DMS53 (cell line): ENCODE data around the gene SH3GL1.
A peak's percentile ranks its signal among the peaks of the same experiment; 100 is the strongest.

Experiments
- DNase-seq: peaks from one replicate; lab custom pipeline; 2025; lab: John Stamatoyannopoulos, UW

SH3GL1 gene

DNA sequence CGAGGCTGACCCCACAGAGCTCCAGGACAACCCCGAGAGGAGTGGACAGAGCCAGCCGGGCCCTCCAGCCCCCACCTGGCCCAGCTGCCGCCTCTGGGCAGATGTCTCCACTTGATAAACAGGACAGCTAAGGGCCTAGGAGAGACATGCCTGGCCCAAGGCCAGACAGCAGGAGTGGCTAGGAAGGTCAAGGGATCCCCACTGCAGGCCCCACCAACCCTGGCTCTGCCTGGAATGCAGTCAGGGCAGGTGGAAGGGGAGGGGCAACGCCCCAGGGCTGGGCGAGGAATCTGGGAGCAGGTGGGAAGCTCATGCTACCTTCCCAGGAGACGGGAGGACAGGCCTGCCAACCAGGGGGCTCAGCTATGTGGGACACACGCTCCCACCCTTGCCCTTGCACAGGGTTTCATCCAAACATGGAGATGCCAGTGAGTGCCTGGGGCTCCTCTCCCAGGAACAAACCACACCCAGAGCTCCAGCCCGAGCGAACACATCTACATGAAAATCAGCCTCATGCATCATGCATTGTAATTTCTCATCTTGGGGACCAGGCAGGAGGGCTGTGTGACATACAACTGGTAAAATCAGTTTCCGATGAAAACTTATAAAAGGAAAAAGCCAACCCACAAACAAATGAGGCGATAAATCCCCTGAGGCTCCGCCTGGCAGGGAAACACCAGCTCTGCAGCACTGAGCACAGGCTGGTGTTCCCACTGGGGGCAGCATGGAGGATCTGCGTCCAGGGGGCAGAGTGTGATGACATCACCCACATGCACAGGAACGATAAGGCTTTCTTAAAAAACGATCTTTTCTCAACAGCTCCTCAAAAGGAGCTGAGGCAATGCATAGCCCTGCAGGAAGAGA lies 25.0 kb downstream of the SH3GL1 start:
- DNase-seq, result peak; percentile 93

GRCh38 chr19:4374498-4375163 lies 25.7 kb downstream of the SH3GL1 start:
- peak; percentile 83 for DNase-seq

GRCh38 chr19:4373601-4374497 lies 26.5 kb downstream of the SH3GL1 start:
- no peak for DNase-seq

DNA sequence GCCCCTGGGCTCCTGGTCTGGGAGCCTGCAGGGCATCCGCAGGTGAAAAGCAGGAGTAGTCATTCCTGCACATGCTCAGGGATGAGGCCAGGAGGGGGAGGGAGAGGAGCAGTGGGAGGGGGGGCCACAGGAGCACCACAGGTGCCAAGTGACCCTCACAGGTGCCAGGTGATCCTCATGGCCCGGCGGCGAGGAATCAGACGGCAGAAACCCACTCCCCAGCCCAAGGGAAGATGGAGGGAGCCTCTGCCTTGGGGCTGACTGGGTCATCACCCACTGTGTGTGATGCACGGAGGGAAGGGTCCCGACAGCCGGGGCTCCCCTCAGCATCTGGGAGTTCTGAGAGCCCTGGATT lies 27.4 kb downstream of the SH3GL1 start:
- no peak for DNase-seq

DNA sequence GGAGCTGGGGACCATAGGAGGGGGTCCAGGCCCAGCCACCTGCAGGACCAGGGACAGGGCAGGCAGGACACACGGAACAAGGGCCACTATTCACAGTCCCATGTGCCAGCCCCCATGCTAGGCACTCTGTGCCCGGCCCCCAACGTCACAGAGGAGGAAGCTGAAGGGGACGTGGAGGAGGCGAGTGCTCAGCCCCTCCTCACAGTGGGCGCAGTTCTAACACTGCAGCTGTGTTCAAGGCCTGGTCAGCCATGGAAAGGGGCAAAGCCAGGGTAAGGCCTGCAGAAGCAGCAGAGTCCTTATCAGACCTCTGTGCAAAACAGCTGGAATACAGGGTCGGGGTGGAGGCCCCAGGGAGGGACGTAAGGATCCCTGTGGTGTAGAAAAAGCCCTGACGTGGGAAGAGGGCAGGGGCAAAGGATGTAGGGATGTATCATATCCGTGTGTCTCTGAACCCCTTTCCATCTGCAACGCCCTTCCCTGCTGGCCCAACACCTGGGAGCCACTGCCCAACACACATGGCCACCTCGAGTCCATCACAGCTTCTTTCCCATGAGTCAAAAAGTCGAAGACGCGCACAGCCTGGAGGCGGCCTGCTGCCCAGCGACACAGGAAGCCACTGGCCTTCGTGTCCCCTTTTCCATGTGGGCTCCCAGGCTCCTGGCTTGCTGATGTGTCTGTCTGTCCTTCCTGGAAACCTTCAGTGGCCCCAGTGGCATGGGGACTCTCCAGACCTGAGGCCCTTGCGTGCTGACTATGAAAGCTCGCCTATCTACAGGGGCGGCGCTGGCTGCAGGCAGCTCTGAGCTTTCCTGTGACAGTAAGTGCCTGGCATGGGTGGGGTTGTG lies 28.0 kb downstream of the SH3GL1 start:
- no peak for DNase-seq

GRCh38 chr19:4371247-4372164 lies 28.8 kb downstream of the SH3GL1 start:
- no peak for DNase-seq

DNA sequence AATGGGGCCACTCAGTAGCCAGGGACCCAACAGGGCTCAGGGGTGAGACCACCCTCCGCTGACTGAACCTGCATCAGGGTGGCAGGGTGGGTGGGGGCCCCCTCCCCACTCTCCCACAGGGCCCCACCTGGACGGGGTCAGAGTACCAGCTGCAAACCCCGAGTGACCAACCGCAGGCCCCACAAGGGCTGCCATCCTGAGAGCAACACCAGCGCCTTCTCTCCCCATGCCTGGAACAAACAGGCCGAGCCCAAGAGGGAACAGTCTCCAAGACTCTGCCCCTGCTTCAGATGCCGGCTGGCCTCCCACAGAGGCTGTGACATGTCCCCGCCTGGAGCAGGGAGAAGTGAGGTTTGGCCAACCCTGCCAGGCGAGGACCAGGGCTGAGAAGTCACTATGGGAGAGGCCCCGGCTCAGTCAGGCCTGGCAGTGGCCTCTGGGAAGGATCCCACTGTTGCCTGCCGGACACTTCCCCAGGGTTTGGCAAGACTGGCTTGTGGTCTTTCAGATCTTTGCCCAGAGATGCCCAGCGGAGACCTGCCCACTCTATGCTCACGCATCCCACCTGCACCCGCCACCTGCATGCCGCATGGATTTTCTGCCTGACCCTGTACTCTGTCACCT lies 29.8 kb downstream of the SH3GL1 start:
- no peak for DNase-seq

- peak; percentile 61 for DNase-seq
These were observed 30.5 kb downstream of the SH3GL1 start for GRCh38 chr19:4369888-4370260.

DNA sequence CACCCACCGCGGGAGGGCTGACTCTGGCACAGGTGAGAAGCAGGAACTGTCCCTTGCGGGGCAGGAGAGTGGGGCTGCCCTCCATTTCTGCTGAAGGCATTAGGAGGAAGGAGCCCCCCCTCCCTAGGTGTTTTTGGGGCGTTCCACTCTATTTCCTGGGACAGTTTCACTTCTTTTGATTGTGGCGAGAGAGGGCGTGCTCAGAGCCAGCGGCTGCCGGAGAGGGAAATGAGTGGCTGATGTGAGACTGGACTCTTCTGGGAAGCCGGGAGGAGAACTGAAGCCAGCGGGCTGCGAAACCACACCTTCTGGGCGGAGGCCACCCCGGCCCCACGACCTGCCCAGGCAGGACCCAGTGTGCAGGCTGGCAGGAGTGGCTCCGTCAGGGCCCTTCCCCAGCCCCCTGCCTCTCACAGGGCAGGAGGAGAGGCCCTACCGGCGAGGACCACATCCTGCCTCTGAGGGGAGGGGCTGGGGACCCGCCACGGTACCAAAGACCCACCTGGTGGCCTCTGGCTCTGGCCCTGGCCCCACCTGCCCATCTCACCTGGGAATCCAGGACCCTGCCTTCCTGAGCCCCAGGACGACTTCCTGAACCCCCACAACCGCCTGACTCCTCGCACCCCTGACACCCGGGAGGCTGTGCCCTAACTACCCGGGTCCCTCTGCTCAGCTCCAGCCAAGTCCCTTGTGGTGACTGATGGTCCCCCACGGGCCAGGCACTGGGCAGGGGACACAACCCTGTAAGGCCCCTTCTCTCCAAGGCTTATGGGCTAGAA lies 31.0 kb downstream of the SH3GL1 start:
- DNase-seq, result peak; percentile 62

DNA sequence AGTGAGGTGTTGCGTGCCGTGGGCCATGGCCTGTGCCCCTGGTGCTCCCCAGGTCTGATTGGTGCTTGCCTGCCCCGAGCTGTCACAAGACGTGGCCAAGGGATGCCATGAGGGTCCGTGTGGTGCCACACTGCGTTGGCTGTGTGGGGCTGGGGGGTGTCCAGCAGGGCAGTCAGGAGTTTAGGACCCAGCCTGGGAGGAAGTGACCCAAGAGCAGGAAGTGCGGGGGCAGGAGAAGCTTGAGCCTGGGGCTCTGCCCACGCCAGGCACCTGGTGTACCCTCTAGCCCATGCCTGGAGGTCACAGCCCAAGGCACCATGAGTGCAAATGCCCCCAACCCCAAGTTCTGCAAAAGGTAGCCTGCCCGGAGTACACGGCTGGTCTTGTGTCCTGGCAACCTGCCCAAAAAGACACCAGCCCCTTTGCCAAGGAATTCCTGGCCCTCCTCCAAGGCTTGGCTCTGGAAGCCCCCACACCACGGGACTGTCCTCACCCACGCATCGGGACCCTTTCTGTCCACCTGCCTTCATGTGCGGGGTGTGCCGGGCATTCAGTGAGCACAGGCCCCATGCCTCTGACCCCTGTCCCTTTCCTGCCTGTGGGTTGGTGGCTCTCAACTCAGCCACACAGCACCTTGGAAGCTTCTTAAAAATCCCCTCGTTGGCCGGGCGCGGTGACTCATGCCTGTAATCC lies 32.1 kb downstream of the SH3GL1 start:
- no peak for DNase-seq

- DNase-seq, result no peak
These were observed 32.6 kb downstream of the SH3GL1 start for GRCh38 chr19:4367781-4368127.

DNA sequence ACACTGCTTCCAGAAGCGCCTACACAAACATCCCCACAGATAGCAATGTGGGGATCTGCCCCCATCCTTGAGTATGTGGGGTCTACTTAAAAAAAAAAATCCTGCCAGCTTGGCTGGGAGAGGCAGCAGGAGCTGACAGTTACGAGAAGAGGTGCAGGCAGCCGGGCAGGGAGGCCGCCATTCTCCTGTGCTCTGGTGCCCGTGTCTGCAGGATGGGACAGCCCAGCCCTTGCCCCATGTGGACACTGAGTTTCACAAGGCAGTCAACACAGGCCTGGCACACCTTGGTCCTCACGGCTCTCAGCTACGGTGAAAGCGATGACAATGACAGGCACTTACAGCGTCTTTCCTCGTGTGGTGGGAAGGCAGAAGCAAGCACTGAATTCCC lies 33.0 kb downstream of the SH3GL1 start:
- no peak for DNase-seq

DNA sequence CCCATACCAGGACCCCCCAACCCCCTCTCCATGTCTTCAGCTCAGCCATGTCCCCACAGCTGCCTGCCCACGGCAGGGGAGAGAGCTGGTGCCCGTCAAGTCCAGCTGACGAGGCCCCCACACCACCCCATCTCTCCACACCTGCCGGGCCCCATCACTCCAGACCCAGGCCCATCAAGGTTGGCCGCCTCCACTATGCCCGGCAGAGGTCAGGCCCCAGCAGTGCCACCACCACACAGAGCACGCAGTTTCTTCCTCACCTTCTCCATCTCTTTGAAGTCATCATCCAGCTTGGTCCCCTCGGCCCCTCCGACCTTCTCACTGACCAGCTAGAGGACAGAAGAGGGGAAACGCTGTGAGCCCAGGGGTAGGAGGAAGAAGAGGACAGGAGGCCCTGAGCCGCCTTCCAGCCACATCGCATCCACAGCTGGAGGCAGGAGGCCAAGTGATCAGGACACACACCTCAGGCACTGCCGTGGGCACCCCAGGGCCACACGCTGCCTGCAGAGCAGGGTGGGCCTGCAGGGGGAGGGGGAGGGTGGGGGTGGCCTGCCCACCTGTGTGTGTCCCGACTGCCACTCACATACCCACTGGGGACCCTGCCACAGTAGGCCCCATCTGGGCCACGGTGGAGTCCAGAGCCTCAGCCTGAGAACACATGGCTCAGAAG lies 33.5 kb downstream of the SH3GL1 start:
- DNase-seq, result no peak

DNA sequence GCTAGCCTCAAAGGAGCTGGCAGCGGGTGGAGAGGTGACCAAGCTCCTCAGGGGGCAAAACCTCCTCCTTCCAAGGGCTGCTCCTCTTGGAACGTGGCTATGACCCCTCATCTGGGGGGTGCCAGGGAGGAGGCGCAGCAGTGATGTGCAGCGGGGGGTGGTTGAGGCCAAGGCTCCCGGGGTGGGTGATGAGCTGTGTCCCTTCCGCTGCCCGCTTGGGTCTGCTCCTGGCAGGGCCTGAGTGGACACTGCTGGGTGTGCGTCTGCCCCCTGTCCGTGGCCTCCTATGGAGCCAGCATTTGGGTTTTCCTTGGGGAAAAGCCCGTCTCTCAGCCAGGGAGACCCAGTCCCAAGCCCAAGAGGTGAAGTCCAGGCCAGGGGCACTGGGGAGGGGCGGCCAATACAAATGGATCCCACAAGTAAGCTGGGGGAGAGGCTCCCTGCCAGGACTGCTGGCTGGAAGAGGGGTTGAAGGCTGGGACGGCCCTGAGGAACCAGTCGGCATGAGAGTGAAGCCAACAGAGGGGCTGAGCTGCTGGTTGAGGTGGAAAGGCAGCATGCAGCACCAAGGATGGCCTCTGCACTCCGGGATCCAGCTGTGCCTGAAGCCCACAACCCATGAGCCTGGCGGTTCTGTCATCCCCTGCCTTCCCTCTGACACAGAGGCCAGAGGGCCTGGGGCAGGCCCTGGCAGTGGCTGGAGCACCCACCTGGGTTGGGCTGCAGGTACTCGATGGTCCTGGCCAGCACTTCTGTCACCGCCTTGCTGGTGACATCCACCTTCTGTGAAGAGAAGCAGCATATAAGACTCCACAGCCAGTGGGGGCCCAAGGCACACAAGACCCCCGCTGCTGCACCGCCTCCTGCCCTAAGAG lies 34.3 kb downstream of the SH3GL1 start:
- no peak for DNase-seq

DNA sequence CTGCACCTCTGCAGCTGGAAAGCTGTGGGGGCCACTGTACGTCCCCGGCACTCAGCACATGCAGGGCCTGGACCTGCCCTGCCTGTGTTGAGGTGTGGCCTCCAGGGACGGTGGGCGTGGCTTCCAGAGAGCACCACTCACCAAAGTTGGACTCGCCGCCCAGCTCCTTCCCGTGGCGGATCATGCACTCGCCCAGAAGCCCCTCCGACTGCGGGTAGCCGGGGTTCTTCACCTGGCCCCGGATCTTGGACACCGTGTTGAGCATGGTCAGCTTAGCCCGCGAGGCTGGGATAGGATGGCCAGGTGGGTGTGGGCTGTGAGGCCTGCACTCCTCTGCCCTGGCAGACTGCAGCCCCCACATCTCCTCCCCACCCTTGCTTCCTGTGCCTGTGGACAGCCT lies 35.0 kb downstream of the SH3GL1 start:
- no peak for DNase-seq

- no peak for DNase-seq
These were observed 36.6 kb downstream of the SH3GL1 start for GRCh38 chr19:4363571-4364304.
